ENCODE results near the gene ITPKB. TPM values are rescaled to one million over a fixed set of nuclear protein-coding genes. Genes with fewer than 3 reads are reported as not detected.
"Not testable (repeated sequence)": the region's sequence is repeated elsewhere in the genome, so short reads cannot be mapped to it uniquely, and the experiment has no call there.

Gene ITPKB
- total RNA-seq, 1 experiment from 2014 or later = 17.7 TPM

GRCh38 chr1:226639631-226640061 is 99.4 kb downstream of the ITPKB start:
- no peaks in the 10 kb centered on the region for H4K20me1 ChIP-seq (ENCODE audit: low read length)
- H3K4me3 ChIP-seq (ENCODE audit: low read length) = no peak overlapping the region
- H3K27ac ChIP-seq (ENCODE audit: low read length) = no peak overlapping the region
- peaks cover 34% of the 10 kb centered on the region for H3K4me1 ChIP-seq (ENCODE audit: insufficient read depth, low read length)
- no TSS peak for BruUV-seq (replicated peaks)
- ChIA-PET POLR2A (ENCODE audit: unreplicated experiment) (no interaction called here), CTCF (no interaction called here)
- intact Hi-C loops (cut with micrococcal nuclease) = no loop called here
- H3K9me2 ChIP-seq (replicated peaks; ENCODE audit: low read length) = no peaks in the 10 kb centered on the region
- ATAC-seq = no peak
- no peaks in the 10 kb centered on the region for H3K9me3 ChIP-seq (ENCODE audit: low read length)
- no peak overlapping the region for H2AFZ ChIP-seq (ENCODE audit: low read length)
- H3K9ac ChIP-seq (ENCODE audit: low read length) = no peak overlapping the region
- TF ChIP-seq EZH2 (IDR thresholded peaks at IDR 0.05; ENCODE audit: low read length, unreplicated experiment) (no peak), EZH2phosphoT487 (IDR thresholded peaks at IDR 0.05; ENCODE audit: borderline replicate concordance, low read length) (no peak)
- TF ChIP-seq, protein P1, sequence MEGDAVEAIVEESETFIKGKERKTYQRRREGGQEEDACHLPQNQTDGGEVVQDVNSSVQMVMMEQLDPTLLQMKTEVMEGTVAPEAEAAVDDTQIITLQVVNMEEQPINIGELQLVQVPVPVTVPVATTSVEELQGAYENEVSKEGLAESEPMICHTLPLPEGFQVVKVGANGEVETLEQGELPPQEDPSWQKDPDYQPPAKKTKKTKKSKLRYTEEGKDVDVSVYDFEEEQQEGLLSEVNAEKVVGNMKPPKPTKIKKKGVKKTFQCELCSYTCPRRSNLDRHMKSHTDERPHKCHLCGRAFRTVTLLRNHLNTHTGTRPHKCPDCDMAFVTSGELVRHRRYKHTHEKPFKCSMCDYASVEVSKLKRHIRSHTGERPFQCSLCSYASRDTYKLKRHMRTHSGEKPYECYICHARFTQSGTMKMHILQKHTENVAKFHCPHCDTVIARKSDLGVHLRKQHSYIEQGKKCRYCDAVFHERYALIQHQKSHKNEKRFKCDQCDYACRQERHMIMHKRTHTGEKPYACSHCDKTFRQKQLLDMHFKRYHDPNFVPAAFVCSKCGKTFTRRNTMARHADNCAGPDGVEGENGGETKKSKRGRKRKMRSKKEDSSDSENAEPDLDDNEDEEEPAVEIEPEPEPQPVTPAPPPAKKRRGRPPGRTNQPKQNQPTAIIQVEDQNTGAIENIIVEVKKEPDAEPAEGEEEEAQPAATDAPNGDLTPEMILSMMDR (conservative IDR thresholded peaks at IDR 0.05; ENCODE audit: low read depth, low read length) = no peak
- H3K4me2 ChIP-seq (ENCODE audit: low read length) = no peak overlapping the region
- H3K79me2 ChIP-seq (ENCODE audit: low read length) = no peaks in the 10 kb centered on the region
- no peak for DNase-seq
- no peaks in the 10 kb centered on the region for H3K27me3 ChIP-seq (ENCODE audit: low read length)
- H3K36me3 ChIP-seq (ENCODE audit: low read depth, low read length) = no peaks in the 10 kb centered on the region
- no peaks in the 10 kb centered on the region for H3F3A ChIP-seq (ENCODE audit: low read length, unreplicated experiment)

- H3F3A ChIP-seq (ENCODE audit: low read length, unreplicated experiment); H4K20me1 ChIP-seq (ENCODE audit: low read length); H3K27me3 ChIP-seq (ENCODE audit: low read length); CTCF ChIA-PET; DNase-seq; H3K79me2 ChIP-seq (ENCODE audit: low read length); H2AFZ ChIP-seq (ENCODE audit: low read length); H3K9me2 ChIP-seq (replicated peaks; ENCODE audit: low read length); POLR2A ChIA-PET (ENCODE audit: unreplicated experiment); intact Hi-C loops (cut with micrococcal nuclease); H3K36me3 ChIP-seq (ENCODE audit: low read depth, low read length); H3K4me3 ChIP-seq (ENCODE audit: low read length); H3K9ac ChIP-seq (ENCODE audit: low read length); H3K27ac ChIP-seq (ENCODE audit: low read length); H3K4me2 ChIP-seq (ENCODE audit: low read length); ATAC-seq; H3K9me3 ChIP-seq (ENCODE audit: low read length); BruUV-seq (replicated peaks): not testable (repeated sequence)
- H3K4me1 ChIP-seq (ENCODE audit: insufficient read depth, low read length) = peaks cover 36% of the 10 kb centered on the region
Observed at GRCh38 chr1:226639206-226639605, 99.9 kb downstream of the ITPKB start.

- H3K4me2 ChIP-seq (ENCODE audit: low read length) = no peak overlapping the region
- H3K79me2 ChIP-seq (ENCODE audit: low read length) = no peaks in the 10 kb centered on the region
- H3K9ac ChIP-seq (ENCODE audit: low read length) = no peak overlapping the region
- no peaks in the 10 kb centered on the region for H3K9me2 ChIP-seq (replicated peaks; ENCODE audit: low read length)
- no peak overlapping the region for H3K4me3 ChIP-seq (ENCODE audit: low read length)
- H2AFZ ChIP-seq (ENCODE audit: low read length) = no peak overlapping the region
- ChIA-PET CTCF (no interaction called here), POLR2A (ENCODE audit: unreplicated experiment) (no interaction called here)
- no TSS peak for BruUV-seq (replicated peaks)
- no peaks in the 10 kb centered on the region for H3K9me3 ChIP-seq (ENCODE audit: low read length)
- ATAC-seq (no peak), DNase-seq (no peak)
- TF ChIP-seq, protein P1 (conservative IDR thresholded peaks at IDR 0.05; ENCODE audit: low read depth, low read length) = no peak
- TF ChIP-seq EZH2 (IDR thresholded peaks at IDR 0.05; ENCODE audit: low read length, unreplicated experiment) (no peak), EZH2phosphoT487 (IDR thresholded peaks at IDR 0.05; ENCODE audit: borderline replicate concordance, low read length) (no peak)
- H4K20me1 ChIP-seq (ENCODE audit: low read length) = no peaks in the 10 kb centered on the region
- no peaks in the 10 kb centered on the region for H3K27me3 ChIP-seq (ENCODE audit: low read length)
- H3K4me1 ChIP-seq (ENCODE audit: insufficient read depth, low read length) = peaks cover 33% of the 10 kb centered on the region
- intact Hi-C loops (cut with micrococcal nuclease) = no loop called here
- H3K27ac ChIP-seq (ENCODE audit: low read length) = no peak overlapping the region
- H3K36me3 ChIP-seq (ENCODE audit: low read depth, low read length) = no peaks in the 10 kb centered on the region
- H3F3A ChIP-seq (ENCODE audit: low read length, unreplicated experiment) = no peaks in the 10 kb centered on the region
Observed at GRCh38 chr1:226638608-226639007, 100.5 kb downstream of the ITPKB start.

All from PC-3 (cell line).